GM12891 (cell line): ENCODE data around the gene PCNP.
"Not testable (repeated sequence)": the region's sequence is repeated elsewhere in the genome, so short reads cannot be mapped to it uniquely, and the experiment has no call there.

ENCODE experiments used
- DNase-seq: peaks from one replicate; pipeline ENCODE4 v3.0.0; 2011; ENCODE audit warnings: low spot score; ENCODE audit not compliant: insufficient read length
- FAIRE-seq: peaks from 2 replicates; lab custom pipeline; 2011; peaks lifted over from hg19 to GRCh38; lab: Jason Lieb, UNC
- PAX5 ChIP-seq: IDR thresholded peaks from 2 replicates; pipeline ENCODE4 v1.6.1; 2011; ENCODE audit warnings: low read length, moderate library complexity, mild to moderate bottlenecking; ENCODE audit not compliant: insufficient read depth, severe bottlenecking
- POLR2A ChIP-seq: IDR thresholded peaks from 2 replicates; pipeline ENCODE4 v1.6.1; 2011; ENCODE audit warnings: low read depth, low read length, control low read depth
- POLR2AphosphoS5 ChIP-seq: IDR thresholded peaks from 2 replicates; pipeline ENCODE4 v1.6.1; 2011; ENCODE audit warnings: low read depth, low read length, control low read depth
- POU2F2 ChIP-seq: IDR thresholded peaks from 2 replicates; pipeline ENCODE4 v1.6.1; 2011; ENCODE audit warnings: low read depth, mild to moderate bottlenecking, control low read depth, low read length, moderate library complexity
- SPI1 ChIP-seq: IDR thresholded peaks from 2 replicates; pipeline ENCODE4 v1.6.1; 2011; ENCODE audit warnings: low read depth, low read length, control low read depth
- TAF1 ChIP-seq: IDR thresholded peaks from 2 replicates; pipeline ENCODE4 v1.6.1; 2011; ENCODE audit warnings: low read depth, low read length, control low read depth

The PCNP gene

GRCh38 chr3:101638261-101638745 lies 64.3 kb downstream of the PCNP start:
- FAIRE-seq (no peak), DNase-seq (no peak)

GRCh38 chr3:101639280-101639963 lies 65.4 kb downstream of the PCNP start:
- TF ChIP-seq POU2F2, result no peak
- TF ChIP-seq POLR2A, result no peak
- no peak for TF ChIP-seq SPI1
- TF ChIP-seq POLR2AphosphoS5, result no peak
- no peak for TF ChIP-seq PAX5
- TF ChIP-seq TAF1, result no peak
- FAIRE-seq (no peak), DNase-seq (no peak)

More at GRCh38 chr3:101638261-101638745, 64.3 kb downstream of the PCNP start:
- TF ChIP-seq PAX5 (no peak), SPI1 (no peak), POLR2AphosphoS5 (no peak), POU2F2 (no peak), TAF1 (no peak), POLR2A (no peak)

GRCh38 chr3:101640256-101640655 lies 66.3 kb downstream of the PCNP start:
- TF ChIP-seq POU2F2, result no peak
- no peak for TF ChIP-seq PAX5
- no peak for TF ChIP-seq POLR2AphosphoS5
- TF ChIP-seq SPI1, result no peak
- TF ChIP-seq POLR2A, result no peak
- TF ChIP-seq TAF1, result no peak
- no peak for FAIRE-seq
- no peak for DNase-seq

- not testable (repeated sequence) for FAIRE-seq, DNase-seq
These were observed 67.6 kb downstream of the PCNP start for GRCh38 chr3:101641397-101642115.

- DNase-seq, result no peak
- FAIRE-seq, result no peak
These were observed 68.5 kb downstream of the PCNP start for GRCh38 chr3:101642441-101642840.

DNA sequence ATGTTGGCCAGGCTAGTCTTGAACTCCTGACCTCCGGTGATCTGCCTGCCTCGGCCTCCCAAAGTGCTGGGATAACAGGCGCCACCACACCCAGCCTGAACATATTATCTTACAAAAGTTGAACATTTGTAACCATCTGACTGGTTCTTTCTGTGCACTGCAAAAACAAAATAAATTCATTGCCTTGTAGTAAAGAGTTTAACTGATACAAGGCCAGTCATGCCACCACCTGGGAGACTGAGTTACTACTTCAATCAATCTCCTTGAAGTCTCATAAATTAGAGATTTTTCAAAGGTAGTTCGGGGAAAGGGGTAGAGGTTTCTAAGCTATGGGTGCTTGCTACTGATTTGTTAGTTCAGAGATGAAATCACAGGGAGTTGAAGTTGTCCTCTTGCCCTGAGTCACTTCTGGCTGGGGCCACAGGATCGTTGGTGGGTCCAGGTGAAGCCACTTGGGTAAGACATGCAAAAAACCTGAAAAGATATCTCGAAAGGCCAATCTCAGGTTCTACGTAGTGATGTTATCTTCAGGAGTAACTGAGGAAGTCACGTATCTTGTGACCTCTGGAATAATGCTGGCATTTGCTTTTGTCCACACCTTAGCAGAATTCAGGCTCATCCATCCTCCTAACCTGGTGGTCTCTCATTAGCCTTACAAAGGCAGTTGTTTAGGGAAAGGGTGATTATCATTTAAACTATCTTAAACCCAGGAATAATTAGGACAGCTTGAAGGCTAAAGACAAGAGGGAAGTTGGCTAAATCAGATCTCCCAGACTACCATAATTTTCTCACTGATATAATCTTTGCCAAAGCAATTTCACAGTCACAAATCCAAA lies 69.2 kb downstream of the PCNP start:
- TF ChIP-seq SPI1, result no peak
- TF ChIP-seq PAX5, result no peak
- TF ChIP-seq TAF1, result no peak
- TF ChIP-seq POU2F2, result no peak
- TF ChIP-seq POLR2A, result no peak
- TF ChIP-seq POLR2AphosphoS5, result no peak
- DNase-seq (no peak), FAIRE-seq (no peak)

More at GRCh38 chr3:101642441-101642840, 68.5 kb downstream of the PCNP start:
- no peak for TF ChIP-seq POLR2AphosphoS5
- no peak for TF ChIP-seq POU2F2
- no peak for TF ChIP-seq POLR2A
- no peak for TF ChIP-seq PAX5
- TF ChIP-seq TAF1, result no peak
- TF ChIP-seq SPI1, result no peak
